ENCODE data around the gene SPHK1. TPM values are rescaled to one million over a fixed set of nuclear protein-coding genes. Genes with fewer than 3 reads are reported as not detected.

SPHK1 gene
- total RNA-seq, 1 experiment from 2014 or later: 107 TPM

GRCh38 chr17:76384987-76385891 is 830 bp downstream of the SPHK1 start:
- peak; percentile 79 for DNase-seq (ENCODE audit: low read depth)

- DNase-seq (ENCODE audit: low read depth): peak; percentile 87
These were observed 1.7 kb downstream of the SPHK1 start for GRCh38 chr17:76385892-76386786.

- DNase-seq (ENCODE audit: low read depth): no peak
These were observed 2.8 kb downstream of the SPHK1 start for GRCh38 chr17:76386966-76387765.

GRCh38 chr17:76388966-76389888 is 4.8 kb downstream of the SPHK1 start:
- DNase-seq (ENCODE audit: low read depth): peak; percentile 34

GRCh38 chr17:76390003-76390421 is 5.6 kb downstream of the SPHK1 start:
- DNase-seq (ENCODE audit: low read depth): no peak

GRCh38 chr17:76391200-76391715 is 6.8 kb downstream of the SPHK1 start:
- DNase-seq (ENCODE audit: low read depth): no peak

- no peak for DNase-seq (ENCODE audit: low read depth)
These were observed 9.8 kb downstream of the SPHK1 start for GRCh38 chr17:76394166-76394565.

GRCh38 chr17:76395980-76396379 is 11.6 kb downstream of the SPHK1 start:
- no peak for DNase-seq (ENCODE audit: low read depth)

GRCh38 chr17:76397184-76397583 is 12.8 kb downstream of the SPHK1 start:
- DNase-seq (ENCODE audit: low read depth): no peak

- peak; percentile 70 for DNase-seq (ENCODE audit: low read depth)
These were observed 13.5 kb downstream of the SPHK1 start for GRCh38 chr17:76397687-76398522.

GRCh38 chr17:76398523-76399174 is 14.2 kb downstream of the SPHK1 start:
- DNase-seq (ENCODE audit: low read depth): peak; percentile 50

- DNase-seq (ENCODE audit: low read depth): no peak
These were observed 15.1 kb downstream of the SPHK1 start for GRCh38 chr17:76399175-76400172.

- no peak for DNase-seq (ENCODE audit: low read depth)
These were observed 18.3 kb downstream of the SPHK1 start for GRCh38 chr17:76402711-76403110.

- DNase-seq (ENCODE audit: low read depth): no peak
These were observed 19.8 kb downstream of the SPHK1 start for GRCh38 chr17:76404256-76404655.

- no peak for DNase-seq (ENCODE audit: low read depth)
These were observed 20.7 kb downstream of the SPHK1 start for GRCh38 chr17:76404976-76405563.

GRCh38 chr17:76405607-76405966 is 21.2 kb downstream of the SPHK1 start:
- no peak for DNase-seq (ENCODE audit: low read depth)
